GM18507 (cell line): ENCODE measurements around the gene EHD2.
"Not testable (repeated sequence)": the region's sequence is repeated elsewhere in the genome, so short reads cannot be mapped to it uniquely, and the experiment has no call there.

Experiments used
- DNase-seq: peaks from one replicate; pipeline ENCODE4 v3.0.0; 2011; ENCODE audit warnings: low read depth; ENCODE audit not compliant: insufficient read length; ENCODE audit errors: extremely low spot score
- FAIRE-seq: peaks from 2 replicates; lab custom pipeline; 2011; peaks lifted over from hg19 to GRCh38; lab: Jason Lieb, UNC

Gene EHD2

GRCh38 chr19:47762151-47762550 lies 48.9 kb downstream of the EHD2 start:
- DNase-seq (no peak), FAIRE-seq (no peak)

GRCh38 chr19:47762615-47763308 lies 49.5 kb downstream of the EHD2 start:
- FAIRE-seq: no peak
- no peak for DNase-seq

GRCh38 chr19:47764705-47765104 lies 51.5 kb downstream of the EHD2 start:
- FAIRE-seq, DNase-seq: not testable (repeated sequence)

- no peak for DNase-seq
Observed at GRCh38 chr19:47765523-47766358, 52.5 kb downstream of the EHD2 start.

GRCh38 chr19:47766359-47766620 lies 53.1 kb downstream of the EHD2 start:
- DNase-seq (no peak), FAIRE-seq (no peak)

More at GRCh38 chr19:47765523-47766358, 52.5 kb downstream of the EHD2 start:
- peak; percentile 46 for FAIRE-seq

- FAIRE-seq (no peak), DNase-seq (no peak)
Observed at GRCh38 chr19:47766670-47767069, 53.4 kb downstream of the EHD2 start.

GRCh38 chr19:47767349-47767748 lies 54.1 kb downstream of the EHD2 start:
- DNase-seq (no peak), FAIRE-seq (no peak)

- DNase-seq: no peak
- FAIRE-seq: no peak
Observed at GRCh38 chr19:47768604-47769003, 55.4 kb downstream of the EHD2 start.

- FAIRE-seq (no peak), DNase-seq (no peak)
Observed at GRCh38 chr19:47769534-47769933, 56.3 kb downstream of the EHD2 start.

GRCh38 chr19:47771291-47771690 lies 58.1 kb downstream of the EHD2 start:
- not testable (repeated sequence) for DNase-seq, FAIRE-seq

- FAIRE-seq (no peak), DNase-seq (no peak)
Observed at GRCh38 chr19:47776568-47776967, 63.3 kb downstream of the EHD2 start.

- DNase-seq, FAIRE-seq: not testable (repeated sequence)
Observed at GRCh38 chr19:47777245-47778048, 64.2 kb downstream of the EHD2 start.

- DNase-seq: peak; percentile 93
- peak; percentile 86 for FAIRE-seq
Observed at GRCh38 chr19:47778049-47778953, 65.1 kb downstream of the EHD2 start, which contains the start of gene SELENOW. SELENOW (plus strand) TSS chr19:47778703; CDS start chr19:47778786, 83 bp downstream.

GRCh38 chr19:47778954-47779351 lies 65.7 kb downstream of the EHD2 start:
- FAIRE-seq (no peak), DNase-seq (no peak)

GRCh38 chr19:47779524-47780214 lies 66.4 kb downstream of the EHD2 start:
- no peak for DNase-seq
- no peak for FAIRE-seq

GRCh38 chr19:47780215-47780551 lies 67.0 kb downstream of the EHD2 start:
- DNase-seq (no peak), FAIRE-seq (no peak)

- FAIRE-seq: no peak
Observed at GRCh38 chr19:47781590-47782262, 68.5 kb downstream of the EHD2 start.

GRCh38 chr19:47786566-47786965 lies 73.3 kb downstream of the EHD2 start:
- DNase-seq (no peak), FAIRE-seq (no peak)

More at GRCh38 chr19:47781590-47782262, 68.5 kb downstream of the EHD2 start:
- DNase-seq: no peak
